ENCODE measurements around the gene HRK. TPM values are rescaled to one million over a fixed set of nuclear protein-coding genes. Genes with fewer than 3 reads are reported as not detected.

The HRK gene
- total and polyA plus RNA-seq, 9 of the 15 experiments (the other 6 are each of a cell fraction or from before 2014, with no cell fraction given), result 0.01 to 0.05 (median 0.04) TPM; not detected in 6

DNA sequence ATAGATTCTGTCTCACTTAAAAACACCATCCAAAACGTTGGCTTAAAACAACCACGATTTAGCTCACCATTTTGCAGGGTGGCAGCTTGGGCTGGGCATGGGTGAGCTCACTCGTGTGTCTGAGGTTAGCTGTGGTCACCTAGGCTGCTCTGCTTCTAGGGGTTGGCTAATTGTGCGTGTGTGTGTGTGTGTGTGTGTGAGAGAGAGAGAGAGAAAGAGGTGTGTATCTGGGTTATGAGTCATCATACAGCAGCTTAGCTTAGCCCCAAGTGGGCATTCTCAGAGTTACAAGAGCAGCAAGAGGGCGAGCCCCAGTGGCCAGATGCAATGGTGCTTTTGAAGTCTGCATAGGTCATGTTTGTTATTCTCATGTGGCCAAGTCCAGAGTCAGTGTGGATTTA, 35.5 kb upstream of the HRK start (continued):
- TF ChIP-seq NR2C1 (IDR thresholded peaks at IDR 0.05), result 0 out of 2 replicates have a peak, but pooled peaks have one; percentile 4
- peak; percentile 46; the same call in 1 of the 2 replicates for TF ChIP-seq NR2C1 (tag; IDR thresholded peaks at IDR 0.05)
- peak; percentile 85 for TF ChIP-seq ZEB2 (IDR thresholded peaks at IDR 0.05)
- TF ChIP-seq THRAP3 (IDR thresholded peaks at IDR 0.05; ENCODE audit: borderline replicate concordance), result 0 out of 2 replicates have a peak, but pooled peaks have one; percentile 41
- peak; percentile 74 for TF ChIP-seq HNRNPL (IDR thresholded peaks at IDR 0.05; ENCODE audit: low read depth, low read length)
- TF ChIP-seq SMARCA5 (IDR thresholded peaks at IDR 0.05), result peak; percentile 76; the same call in 1 of the 2 replicates
- TF ChIP-seq MIER1 (IDR thresholded peaks at IDR 0.05; ENCODE audit: low read depth), result peak; percentile 76; the same call in 1 of the 2 replicates
- TF ChIP-seq, protein P1, sequence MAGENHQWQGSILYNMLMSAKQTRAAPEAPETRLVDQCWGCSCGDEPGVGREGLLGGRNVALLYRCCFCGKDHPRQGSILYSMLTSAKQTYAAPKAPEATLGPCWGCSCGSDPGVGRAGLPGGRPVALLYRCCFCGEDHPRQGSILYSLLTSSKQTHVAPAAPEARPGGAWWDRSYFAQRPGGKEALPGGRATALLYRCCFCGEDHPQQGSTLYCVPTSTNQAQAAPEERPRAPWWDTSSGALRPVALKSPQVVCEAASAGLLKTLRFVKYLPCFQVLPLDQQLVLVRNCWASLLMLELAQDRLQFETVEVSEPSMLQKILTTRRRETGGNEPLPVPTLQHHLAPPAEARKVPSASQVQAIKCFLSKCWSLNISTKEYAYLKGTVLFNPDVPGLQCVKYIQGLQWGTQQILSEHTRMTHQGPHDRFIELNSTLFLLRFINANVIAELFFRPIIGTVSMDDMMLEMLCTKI (IDR thresholded peaks at IDR 0.05; ENCODE audit: partially characterized antibody), result no peak
- TF ChIP-seq FOSL1 (tag; conservative IDR thresholded peaks at IDR 0.05), result peak; percentile 96
- TF ChIP-seq, protein P2, sequence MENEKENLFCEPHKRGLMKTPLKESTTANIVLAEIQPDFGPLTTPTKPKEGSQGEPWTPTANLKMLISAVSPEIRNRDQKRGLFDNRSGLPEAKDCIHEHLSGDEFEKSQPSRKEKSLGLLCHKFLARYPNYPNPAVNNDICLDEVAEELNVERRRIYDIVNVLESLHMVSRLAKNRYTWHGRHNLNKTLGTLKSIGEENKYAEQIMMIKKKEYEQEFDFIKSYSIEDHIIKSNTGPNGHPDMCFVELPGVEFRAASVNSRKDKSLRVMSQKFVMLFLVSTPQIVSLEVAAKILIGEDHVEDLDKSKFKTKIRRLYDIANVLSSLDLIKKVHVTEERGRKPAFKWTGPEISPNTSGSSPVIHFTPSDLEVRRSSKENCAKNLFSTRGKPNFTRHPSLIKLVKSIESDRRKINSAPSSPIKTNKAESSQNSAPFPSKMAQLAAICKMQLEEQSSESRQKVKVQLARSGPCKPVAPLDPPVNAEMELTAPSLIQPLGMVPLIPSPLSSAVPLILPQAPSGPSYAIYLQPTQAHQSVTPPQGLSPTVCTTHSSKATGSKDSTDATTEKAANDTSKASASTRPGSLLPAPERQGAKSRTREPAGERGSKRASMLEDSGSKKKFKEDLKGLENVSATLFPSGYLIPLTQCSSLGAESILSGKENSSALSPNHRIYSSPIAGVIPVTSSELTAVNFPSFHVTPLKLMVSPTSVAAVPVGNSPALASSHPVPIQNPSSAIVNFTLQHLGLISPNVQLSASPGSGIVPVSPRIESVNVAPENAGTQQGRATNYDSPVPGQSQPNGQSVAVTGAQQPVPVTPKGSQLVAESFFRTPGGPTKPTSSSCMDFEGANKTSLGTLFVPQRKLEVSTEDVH (IDR thresholded peaks at IDR 0.05; ENCODE audit: low read depth, partially characterized antibody), result peak; percentile 34
- TF ChIP-seq TCFL5 (CRISPR knock-in tag; conservative IDR thresholded peaks at IDR 0.05), result no peak
- peak; percentile 66; the same call in 1 of the 2 replicates for TF ChIP-seq PHF21A (IDR thresholded peaks at IDR 0.05; ENCODE audit: borderline replicate concordance, low read depth)
- no peak for TF ChIP-seq COPS2 (conservative IDR thresholded peaks at IDR 0.05)
- TF ChIP-seq NBN (IDR thresholded peaks at IDR 0.05; ENCODE audit: low read depth), result peak; percentile 83
- TF ChIP-seq JUNB (CRISPR knock-in tag; conservative IDR thresholded peaks at IDR 0.05), result peak; percentile 89
- TF ChIP-seq DPF2 (IDR thresholded peaks at IDR 0.05), result peak; percentile 96
- peak; percentile 28; the same call in 1 of the 2 replicates for TF ChIP-seq L3MBTL2 (IDR thresholded peaks at IDR 0.05)
- TF ChIP-seq, protein P3, sequence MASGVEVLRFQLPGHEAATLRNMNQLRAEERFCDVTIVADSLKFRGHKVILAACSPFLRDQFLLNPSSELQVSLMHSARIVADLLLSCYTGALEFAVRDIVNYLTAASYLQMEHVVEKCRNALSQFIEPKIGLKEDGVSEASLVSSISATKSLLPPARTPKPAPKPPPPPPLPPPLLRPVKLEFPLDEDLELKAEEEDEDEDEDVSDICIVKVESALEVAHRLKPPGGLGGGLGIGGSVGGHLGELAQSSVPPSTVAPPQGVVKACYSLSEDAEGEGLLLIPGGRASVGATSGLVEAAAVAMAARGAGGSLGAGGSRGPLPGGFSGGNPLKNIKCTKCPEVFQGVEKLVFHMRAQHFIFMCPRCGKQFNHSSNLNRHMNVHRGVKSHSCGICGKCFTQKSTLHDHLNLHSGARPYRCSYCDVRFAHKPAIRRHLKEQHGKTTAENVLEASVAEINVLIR (CRISPR knock-in tag; IDR thresholded peaks at IDR 0.05), result no peak
- peak; percentile 69 for TF ChIP-seq SMARCC2 (IDR thresholded peaks at IDR 0.05; ENCODE audit: low read depth)
- TF ChIP-seq, protein P4, sequence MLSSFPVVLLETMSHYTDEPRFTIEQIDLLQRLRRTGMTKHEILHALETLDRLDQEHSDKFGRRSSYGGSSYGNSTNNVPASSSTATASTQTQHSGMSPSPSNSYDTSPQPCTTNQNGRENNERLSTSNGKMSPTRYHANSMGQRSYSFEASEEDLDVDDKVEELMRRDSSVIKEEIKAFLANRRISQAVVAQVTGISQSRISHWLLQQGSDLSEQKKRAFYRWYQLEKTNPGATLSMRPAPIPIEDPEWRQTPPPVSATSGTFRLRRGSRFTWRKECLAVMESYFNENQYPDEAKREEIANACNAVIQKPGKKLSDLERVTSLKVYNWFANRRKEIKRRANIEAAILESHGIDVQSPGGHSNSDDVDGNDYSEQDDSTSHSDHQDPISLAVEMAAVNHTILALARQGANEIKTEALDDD (IDR thresholded peaks at IDR 0.05), result peak; percentile 89
- TF ChIP-seq CREM (IDR thresholded peaks at IDR 0.05; ENCODE audit: low read depth), result peak; percentile 75
- TF ChIP-seq, protein P5, sequence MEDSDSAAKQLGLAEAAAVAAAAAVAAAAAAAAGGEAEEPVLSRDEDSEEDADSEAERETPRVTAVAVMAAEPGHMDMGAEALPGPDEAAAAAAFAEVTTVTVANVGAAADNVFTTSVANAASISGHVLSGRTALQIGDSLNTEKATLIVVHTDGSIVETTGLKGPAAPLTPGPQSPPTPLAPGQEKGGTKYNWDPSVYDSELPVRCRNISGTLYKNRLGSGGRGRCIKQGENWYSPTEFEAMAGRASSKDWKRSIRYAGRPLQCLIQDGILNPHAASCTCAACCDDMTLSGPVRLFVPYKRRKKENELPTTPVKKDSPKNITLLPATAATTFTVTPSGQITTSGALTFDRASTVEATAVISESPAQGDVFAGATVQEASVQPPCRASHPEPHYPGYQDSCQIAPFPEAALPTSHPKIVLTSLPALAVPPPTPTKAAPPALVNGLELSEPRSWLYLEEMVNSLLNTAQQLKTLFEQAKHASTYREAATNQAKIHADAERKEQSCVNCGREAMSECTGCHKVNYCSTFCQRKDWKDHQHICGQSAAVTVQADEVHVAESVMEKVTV (CRISPR knock-in tag; IDR thresholded peaks at IDR 0.05), result peak; percentile 38; the same call in 1 of the 2 replicates
- peak; percentile 31; the same call in 1 of the 2 replicates for TF ChIP-seq C11orf30 (IDR thresholded peaks at IDR 0.05; ENCODE audit: low read depth)
